ENCODE data around the gene SOBP.

GRCh38 chr6:107630348-107630977, 140.5 kb downstream of the SOBP start:
- no peak for TF ChIP-seq CTCF (IDR thresholded peaks at IDR 0.05)
- no peak for TF ChIP-seq POLR2A (IDR thresholded peaks at IDR 0.05)
